ENCODE measurements around the gene MTCL3.

MTCL3 gene

GRCh38 chr6:127522714-127523113 is 3.6 kb upstream of the MTCL3 start:
- no peak overlapping the region for H3K4me3 Mint-ChIP-seq
- peaks cover 13% of the 10 kb centered on the region for H3K4me1 Mint-ChIP-seq
- peaks cover 9% of the 10 kb centered on the region for H3K36me3 Mint-ChIP-seq (ENCODE audit: low read depth)
- H3K9me3 Mint-ChIP-seq: no peaks in the 10 kb centered on the region
- peaks cover 29% of the 10 kb centered on the region for H3K27me3 Mint-ChIP-seq
- no peak for ATAC-seq (replicated peaks)
- H3K27ac Mint-ChIP-seq: no peak overlapping the region

- Mint-ChIP-seq H3K4me3 (peak overlapping the region; percentile 90), H3K9me3 (no peaks in the 10 kb centered on the region), H3K36me3 (ENCODE audit: low read depth) (peaks cover 12% of the 10 kb centered on the region), H3K4me1 (peaks cover 22% of the 10 kb centered on the region), H3K27me3 (peaks cover 22% of the 10 kb centered on the region), H3K27ac (no peak overlapping the region)
- no peak for ATAC-seq (replicated peaks)
Measured at GRCh38 chr6:127520066-127520465, 931 bp upstream of the MTCL3 start.

GRCh38 chr6:127519469-127519785 is 292 bp upstream of the MTCL3 start:
- peak overlapping the region; percentile 88 for H3K27ac Mint-ChIP-seq
- ATAC-seq (replicated peaks): no peak
- H3K36me3 Mint-ChIP-seq (ENCODE audit: low read depth): peaks cover 16% of the 10 kb centered on the region
- peak overlapping the region; percentile 90 for H3K4me3 Mint-ChIP-seq
- H3K9me3 Mint-ChIP-seq: no peaks in the 10 kb centered on the region
- H3K27me3 Mint-ChIP-seq: peaks cover 22% of the 10 kb centered on the region
- peaks cover 26% of the 10 kb centered on the region for H3K4me1 Mint-ChIP-seq

GRCh38 chr6:127518191-127518709 is 885 bp downstream of the MTCL3 start:
- peak overlapping the region; percentile 88 for H3K27ac Mint-ChIP-seq
- ATAC-seq (replicated peaks): no peak
- peaks cover 15% of the 10 kb centered on the region for H3K27me3 Mint-ChIP-seq
- peak overlapping the region; percentile 90 for H3K4me3 Mint-ChIP-seq
- H3K4me1 Mint-ChIP-seq: peaks cover 26% of the 10 kb centered on the region
- H3K9me3 Mint-ChIP-seq: no peaks in the 10 kb centered on the region
- peaks cover 28% of the 10 kb centered on the region for H3K36me3 Mint-ChIP-seq (ENCODE audit: low read depth)

GRCh38 chr6:127517693-127518092 is 1.4 kb downstream of the MTCL3 start:
- Mint-ChIP-seq H3K4me1 (peaks cover 26% of the 10 kb centered on the region), H3K27ac (no peak overlapping the region), H3K27me3 (peaks cover 12% of the 10 kb centered on the region), H3K9me3 (no peaks in the 10 kb centered on the region), H3K4me3 (peak overlapping the region; percentile 90), H3K36me3 (ENCODE audit: low read depth) (peaks cover 34% of the 10 kb centered on the region)
- ATAC-seq (replicated peaks): no peak

- H3K4me1 Mint-ChIP-seq: peaks cover 26% of the 10 kb centered on the region
- peak; percentile 58 for ATAC-seq (replicated peaks)
- no peaks in the 10 kb centered on the region for H3K9me3 Mint-ChIP-seq
- H3K36me3 Mint-ChIP-seq (ENCODE audit: low read depth): peaks cover 43% of the 10 kb centered on the region
- peak overlapping the region; percentile 90 for H3K4me3 Mint-ChIP-seq
- peak overlapping the region; percentile 29 for H3K27ac Mint-ChIP-seq
- peaks cover 6% of the 10 kb centered on the region for H3K27me3 Mint-ChIP-seq
Measured at GRCh38 chr6:127516662-127517273, 2.4 kb downstream of the MTCL3 start.

- ATAC-seq (replicated peaks): peak; percentile 64
- H3K27ac Mint-ChIP-seq: peak overlapping the region; percentile 29
- peaks cover 26% of the 10 kb centered on the region for H3K4me1 Mint-ChIP-seq
- H3K27me3 Mint-ChIP-seq: no peaks in the 10 kb centered on the region
- peaks cover 50% of the 10 kb centered on the region for H3K36me3 Mint-ChIP-seq (ENCODE audit: low read depth)
- H3K9me3 Mint-ChIP-seq: no peaks in the 10 kb centered on the region
- H3K4me3 Mint-ChIP-seq: peak overlapping the region; percentile 90
Measured at GRCh38 chr6:127515794-127516661, 3.1 kb downstream of the MTCL3 start.

- no peaks in the 10 kb centered on the region for H3K9me3 Mint-ChIP-seq
- H3K36me3 Mint-ChIP-seq (ENCODE audit: low read depth): peaks cover 57% of the 10 kb centered on the region
- ATAC-seq (replicated peaks): peak; percentile 8
- peaks cover 26% of the 10 kb centered on the region for H3K4me1 Mint-ChIP-seq
- peak overlapping the region; percentile 90 for H3K4me3 Mint-ChIP-seq
- no peaks in the 10 kb centered on the region for H3K27me3 Mint-ChIP-seq
- peak overlapping the region; percentile 69 for H3K27ac Mint-ChIP-seq
Measured at GRCh38 chr6:127515234-127515793, 3.8 kb downstream of the MTCL3 start.

GRCh38 chr6:127514773-127515227 is 4.3 kb downstream of the MTCL3 start:
- H3K9me3 Mint-ChIP-seq: no peaks in the 10 kb centered on the region
- H3K4me3 Mint-ChIP-seq: peak overlapping the region; percentile 90
- H3K27me3 Mint-ChIP-seq: no peaks in the 10 kb centered on the region
- H3K36me3 Mint-ChIP-seq (ENCODE audit: low read depth): peaks cover 62% of the 10 kb centered on the region
- peak overlapping the region; percentile 69 for H3K27ac Mint-ChIP-seq
- peaks cover 26% of the 10 kb centered on the region for H3K4me1 Mint-ChIP-seq
- peak; percentile 20 for ATAC-seq (replicated peaks)

- Mint-ChIP-seq H3K4me1 (peaks cover 22% of the 10 kb centered on the region), H3K36me3 (ENCODE audit: low read depth) (peaks cover 67% of the 10 kb centered on the region), H3K27me3 (no peaks in the 10 kb centered on the region), H3K27ac (no peak overlapping the region), H3K9me3 (no peaks in the 10 kb centered on the region), H3K4me3 (peak overlapping the region; percentile 90)
- ATAC-seq (replicated peaks): no peak
Measured at GRCh38 chr6:127514179-127514772, 4.9 kb downstream of the MTCL3 start.

- H3K9me3 Mint-ChIP-seq: no peaks in the 10 kb centered on the region
- no peak overlapping the region for H3K27ac Mint-ChIP-seq
Measured at GRCh38 chr6:127513425-127513824, 5.7 kb downstream of the MTCL3 start.

GRCh38 chr6:127510876-127511275 is 8.3 kb downstream of the MTCL3 start:
- no peaks in the 10 kb centered on the region for H3K9me3 Mint-ChIP-seq
- H3K4me3 Mint-ChIP-seq: no peak overlapping the region
- peaks cover 7% of the 10 kb centered on the region for H3K4me1 Mint-ChIP-seq
- ATAC-seq (replicated peaks): no peak
- H3K36me3 Mint-ChIP-seq (ENCODE audit: low read depth): peaks cover 74% of the 10 kb centered on the region
- no peaks in the 10 kb centered on the region for H3K27me3 Mint-ChIP-seq
- no peak overlapping the region for H3K27ac Mint-ChIP-seq

More at GRCh38 chr6:127513425-127513824, 5.7 kb downstream of the MTCL3 start:
- H3K4me3 Mint-ChIP-seq: peak overlapping the region; percentile 90
- H3K36me3 Mint-ChIP-seq (ENCODE audit: low read depth): peaks cover 67% of the 10 kb centered on the region
- no peaks in the 10 kb centered on the region for H3K27me3 Mint-ChIP-seq
- H3K4me1 Mint-ChIP-seq: peaks cover 14% of the 10 kb centered on the region
- no peak for ATAC-seq (replicated peaks)

- Mint-ChIP-seq H3K4me1 (no peaks in the 10 kb centered on the region), H3K36me3 (ENCODE audit: low read depth) (peaks cover 47% of the 10 kb centered on the region), H3K27me3 (no peaks in the 10 kb centered on the region), H3K9me3 (no peaks in the 10 kb centered on the region), H3K4me3 (no peak overlapping the region), H3K27ac (no peak overlapping the region)
- ATAC-seq (replicated peaks): no peak
Measured at GRCh38 chr6:127506894-127507293, 12.2 kb downstream of the MTCL3 start.

GRCh38 chr6:127503022-127503421 is 16.1 kb downstream of the MTCL3 start:
- Mint-ChIP-seq H3K4me3 (no peak overlapping the region), H3K27ac (no peak overlapping the region), H3K9me3 (no peaks in the 10 kb centered on the region), H3K27me3 (no peaks in the 10 kb centered on the region), H3K36me3 (ENCODE audit: low read depth) (peaks cover 9% of the 10 kb centered on the region), H3K4me1 (no peaks in the 10 kb centered on the region)
- no peak for ATAC-seq (replicated peaks)

Data from activated T-helper 17 cell treated with anti-CD3 and anti-CD28 coated beads, Interleukin-2, amount 50 U/mL, for 72 hours (primary cell).